Stimulated activated CD4-positive, alpha-beta T cell treated with anti-CD3 and anti-CD28 coated beads, Interleukin-15, amount 100 ng/mL, for 1 hour (primary cell): ENCODE results near the gene PPA1.
"Not testable (repeated sequence)": the region's sequence is repeated elsewhere in the genome, so short reads cannot be mapped to it uniquely, and the experiment has no call there.

Experiments
- DNase-seq, 2 donors: peaks; one replicate each; pipeline ENCODE4 v3.0.0-alpha.2; 2020; ENCODE audit warnings: low read depth in 1 of 2, low spot score in 1 of 2

Gene PPA1

GRCh38 chr10:70222340-70222794 lies 10.9 kb downstream of the PPA1 start:
- DNase-seq = no peak

- DNase-seq = no peak
Measured at GRCh38 chr10:70221030-70221429, 12.2 kb downstream of the PPA1 start.

- no peak for DNase-seq
Measured at GRCh38 chr10:70212879-70213278, 20.4 kb downstream of the PPA1 start.

GRCh38 chr10:70212277-70212676 lies 21.0 kb downstream of the PPA1 start:
- no peak for DNase-seq

GRCh38 chr10:70206762-70207161 lies 26.5 kb downstream of the PPA1 start:
- DNase-seq = no peak

GRCh38 chr10:70201105-70201504 lies 32.1 kb downstream of the PPA1 start:
- no peak for DNase-seq

- no peak for DNase-seq
Measured at GRCh38 chr10:70198696-70199466, 34.3 kb downstream of the PPA1 start.

GRCh38 chr10:70197235-70197945 lies 35.8 kb downstream of the PPA1 start:
- DNase-seq = no peak

- DNase-seq = no peak
Measured at GRCh38 chr10:70193391-70193844, 39.8 kb downstream of the PPA1 start.

GRCh38 chr10:70192326-70192968 lies 40.8 kb downstream of the PPA1 start:
- no peak for DNase-seq

GRCh38 chr10:70191972-70192305 lies 41.3 kb downstream of the PPA1 start:
- DNase-seq = no peak

- no peak for DNase-seq
Measured at GRCh38 chr10:70191161-70191971, 41.9 kb downstream of the PPA1 start.

GRCh38 chr10:70190581-70190980 lies 42.6 kb downstream of the PPA1 start:
- DNase-seq = no peak

- no peak for DNase-seq
Measured at GRCh38 chr10:70190102-70190501, 43.1 kb downstream of the PPA1 start.

- DNase-seq = no peak
Measured at GRCh38 chr10:70188768-70189167, 44.5 kb downstream of the PPA1 start.

- DNase-seq = no peak
Measured at GRCh38 chr10:70186571-70186970, 46.7 kb downstream of the PPA1 start.

GRCh38 chr10:70186090-70186489 lies 47.1 kb downstream of the PPA1 start:
- DNase-seq = no peak

GRCh38 chr10:70183304-70183703 lies 49.9 kb downstream of the PPA1 start:
- DNase-seq = no peak

GRCh38 chr10:70179209-70179608 lies 54.0 kb downstream of the PPA1 start:
- not testable (repeated sequence) for DNase-seq

GRCh38 chr10:70178139-70178725 lies 55.0 kb downstream of the PPA1 start:
- no peak for DNase-seq

GRCh38 chr10:70176441-70176840 lies 56.8 kb downstream of the PPA1 start:
- DNase-seq = no peak
